A673 (cell line): ENCODE data around the gene LIMK1. TPM values are rescaled to one million over a fixed set of nuclear protein-coding genes. Genes with fewer than 3 reads are reported as not detected.

Experiments
- BruUV-seq: library from RNA; stranded (reverse); fragments of 400-500 nt; replicated peaks from 2 replicates; lab custom pipeline; 2021; lab: Mats Ljungman, UMichigan
- CTCF ChIA-PET: fragments of 300-600 bp; sonication (Branson Sonifier 250); formaldehyde crosslinking; loops from one replicate; lab custom pipeline; 2022; ENCODE audit warnings: antibody characterized with exemption; lab: Charles Lee
- POLR2A ChIA-PET: fragments of 300-600 bp; sonication (Branson Sonifier 250); formaldehyde crosslinking; loops from one replicate; lab custom pipeline; 2022; ENCODE audit warnings: antibody characterized with exemption; ENCODE audit not compliant: low non-redundant PET; lab: Charles Lee
- DNase-seq: peaks from one replicate; pipeline ENCODE4 v3.0.0-alpha.2; 2015; ENCODE audit warnings: low spot score
- H3K27ac ChIP-seq: fragments of 200-600 bp; sonication (generic); 2 replicates; pipeline ENCODE4 v1.5.1; 2016; ENCODE audit warnings: mixed run types, low read depth, mild to moderate bottlenecking, mixed read lengths, antibody characterized with exemption, low read length; ENCODE audit not compliant: poor library complexity, severe bottlenecking
- H3K27me3 ChIP-seq: fragments of 200-600 bp; sonication (generic); replicated peaks from 2 replicates; pipeline ENCODE4 v1.6.1; 2017; ENCODE audit warnings: mixed run types, low read depth, mild to moderate bottlenecking, mixed read lengths, antibody characterized with exemption, low read length; ENCODE audit not compliant: insufficient read depth, poor library complexity
- H3K36me3 ChIP-seq: fragments of 200-600 bp; sonication (generic); 2 replicates; pipeline ENCODE4 v1.6.1; 2016; ENCODE audit warnings: mixed run types, mild to moderate bottlenecking, mixed read lengths, antibody characterized with exemption, low read length; ENCODE audit not compliant: insufficient read depth, poor library complexity, severe bottlenecking
- H3K4me1 ChIP-seq: fragments of 200-600 bp; sonication (generic); 2 replicates; pipeline ENCODE4 v1.6.1; 2017; ENCODE audit warnings: mixed run types, mild to moderate bottlenecking, mixed read lengths, antibody characterized with exemption, low read length; ENCODE audit not compliant: insufficient read depth, poor library complexity, severe bottlenecking
- H3K4me3 ChIP-seq: fragments of 200-600 bp; sonication (generic); 2 replicates; pipeline ENCODE4 v1.5.1; 2016; ENCODE audit warnings: low read depth, mixed run types, mild to moderate bottlenecking, mixed read lengths, low read length; ENCODE audit not compliant: poor library complexity, severe bottlenecking
- H3K9me3 ChIP-seq: fragments of 200-600 bp; sonication (generic); 2 replicates; pipeline ENCODE4 v1.6.1; 2016; ENCODE audit warnings: mixed run types, low read depth, mild to moderate bottlenecking, mixed read lengths, antibody characterized with exemption, low read length; ENCODE audit not compliant: poor library complexity, severe bottlenecking
- EZH2 ChIP-seq: fragments of 200-600 bp; sonication (generic); IDR thresholded peaks from 2 replicates; pipeline ENCODE4 v1.6.1; 2017; ENCODE audit warnings: borderline replicate concordance, low read depth, mild to moderate bottlenecking, mixed read lengths, antibody characterized with exemption, low read length; ENCODE audit not compliant: poor library complexity, severe bottlenecking
- intact Hi-C: fragments of 100-400 bp; cut with micrococcal nuclease; formaldehyde crosslinking; loops from one replicate; pipeline ENCODE4 v1.10.0; 2022; ENCODE audit not compliant: unreplicated experiment
- total RNA-seq: library from RNA; stranded (reverse); gene quantifications from 2 replicates; pipeline ENCODE4 v1.2.3, GENCODE V29; 2021
- TF ChIP-seq, protein P1 (sequence below): fragments of 300-800, 200-600 bp; sonication (generic); conservative IDR thresholded peaks from 2 replicates; pipeline ENCODE4 v1.5.1; 2017; ENCODE audit warnings: low read depth, mild to moderate bottlenecking, antibody characterized with exemption, low read length, moderate library complexity, mixed read lengths

LIMK1 gene
- total RNA-seq, 1 experiment from 2014 or later, result 59.3 TPM

DNA sequence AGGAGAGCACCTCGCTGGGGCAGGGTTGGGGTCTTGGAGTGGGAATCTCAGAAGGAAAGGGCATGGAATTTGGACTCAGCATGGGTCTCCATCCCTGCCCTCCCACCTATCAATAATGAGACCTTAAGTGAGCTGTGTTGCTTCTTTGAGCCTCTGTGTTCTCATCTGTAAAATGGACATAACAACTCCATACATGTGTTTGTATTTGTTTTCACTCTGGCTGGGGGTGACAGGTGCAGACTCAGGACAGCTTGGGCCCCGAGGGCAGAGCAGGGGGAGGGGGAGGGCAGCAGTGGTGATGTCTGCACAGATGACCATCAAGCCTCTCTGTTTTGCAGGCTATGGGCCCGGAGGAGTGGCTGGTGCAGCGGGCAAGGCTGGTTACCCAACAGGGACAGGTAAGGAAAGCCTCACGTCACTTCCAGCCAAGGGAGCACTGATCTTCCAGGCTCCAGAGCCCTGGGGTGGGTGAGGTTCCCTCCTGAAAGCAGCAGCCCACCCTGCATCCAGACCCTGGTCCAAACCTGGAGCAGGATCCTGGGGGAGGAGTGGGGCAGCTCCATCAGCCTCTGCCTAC lies 35.7 kb upstream of the LIMK1 start:
- Histone ChIP-seq H3K4me3 (no peak overlapping the region), H3K9me3 (no peaks in the 10 kb centered on the region), H3K36me3 (no peaks in the 10 kb centered on the region), H3K4me1 (peaks cover 23% of the 10 kb centered on the region), H3K27ac (no peak overlapping the region), H3K27me3 (no peaks in the 10 kb centered on the region)
- CTCF ChIA-PET, result no interaction called here
- POLR2A ChIA-PET, result no interaction called here
- no TSS peak for BruUV-seq
- no peak for TF ChIP-seq EZH2
- TF ChIP-seq, protein P1, sequence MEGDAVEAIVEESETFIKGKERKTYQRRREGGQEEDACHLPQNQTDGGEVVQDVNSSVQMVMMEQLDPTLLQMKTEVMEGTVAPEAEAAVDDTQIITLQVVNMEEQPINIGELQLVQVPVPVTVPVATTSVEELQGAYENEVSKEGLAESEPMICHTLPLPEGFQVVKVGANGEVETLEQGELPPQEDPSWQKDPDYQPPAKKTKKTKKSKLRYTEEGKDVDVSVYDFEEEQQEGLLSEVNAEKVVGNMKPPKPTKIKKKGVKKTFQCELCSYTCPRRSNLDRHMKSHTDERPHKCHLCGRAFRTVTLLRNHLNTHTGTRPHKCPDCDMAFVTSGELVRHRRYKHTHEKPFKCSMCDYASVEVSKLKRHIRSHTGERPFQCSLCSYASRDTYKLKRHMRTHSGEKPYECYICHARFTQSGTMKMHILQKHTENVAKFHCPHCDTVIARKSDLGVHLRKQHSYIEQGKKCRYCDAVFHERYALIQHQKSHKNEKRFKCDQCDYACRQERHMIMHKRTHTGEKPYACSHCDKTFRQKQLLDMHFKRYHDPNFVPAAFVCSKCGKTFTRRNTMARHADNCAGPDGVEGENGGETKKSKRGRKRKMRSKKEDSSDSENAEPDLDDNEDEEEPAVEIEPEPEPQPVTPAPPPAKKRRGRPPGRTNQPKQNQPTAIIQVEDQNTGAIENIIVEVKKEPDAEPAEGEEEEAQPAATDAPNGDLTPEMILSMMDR, result no peak
- DNase-seq, result no peak
- intact Hi-C loops, result no loop called here

DNA sequence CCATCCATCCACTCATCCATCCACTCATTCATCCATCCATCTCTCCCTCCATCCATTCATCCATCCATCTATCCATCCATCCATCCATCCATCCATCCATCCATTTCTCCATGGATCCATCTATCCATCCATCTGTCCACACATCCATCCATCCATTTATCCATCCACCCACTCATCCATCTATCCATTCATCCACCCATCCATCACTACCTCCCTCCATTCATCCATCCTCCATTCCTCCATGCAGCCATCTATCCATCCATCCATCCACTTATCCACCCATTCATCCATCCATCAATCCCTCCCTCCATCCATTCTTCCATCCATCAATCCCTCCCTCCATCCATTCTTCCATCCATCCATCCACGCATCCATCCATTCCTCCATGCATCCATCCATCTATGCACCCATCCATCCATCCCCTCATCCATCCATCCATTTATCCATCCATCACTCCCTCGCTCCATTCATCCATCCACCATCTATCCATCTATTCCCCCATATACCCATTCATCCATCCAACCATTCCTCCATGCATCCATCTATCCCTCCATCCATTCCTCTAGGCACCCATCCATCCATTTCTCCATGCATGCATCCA lies 34.5 kb upstream of the LIMK1 start:
- BruUV-seq, result no TSS peak
- no peak for TF ChIP-seq EZH2
- TF ChIP-seq, protein P1, result no peak
- Histone ChIP-seq H3K9me3 (no peaks in the 10 kb centered on the region), H3K36me3 (no peaks in the 10 kb centered on the region), H3K4me1 (peaks cover 10% of the 10 kb centered on the region), H3K27me3 (no peaks in the 10 kb centered on the region), H3K4me3 (no peak overlapping the region), H3K27ac (no peak overlapping the region)
- no peak for DNase-seq
- POLR2A ChIA-PET, result no interaction called here
- CTCF ChIA-PET, result no interaction called here
- intact Hi-C loops, result no loop called here

DNA sequence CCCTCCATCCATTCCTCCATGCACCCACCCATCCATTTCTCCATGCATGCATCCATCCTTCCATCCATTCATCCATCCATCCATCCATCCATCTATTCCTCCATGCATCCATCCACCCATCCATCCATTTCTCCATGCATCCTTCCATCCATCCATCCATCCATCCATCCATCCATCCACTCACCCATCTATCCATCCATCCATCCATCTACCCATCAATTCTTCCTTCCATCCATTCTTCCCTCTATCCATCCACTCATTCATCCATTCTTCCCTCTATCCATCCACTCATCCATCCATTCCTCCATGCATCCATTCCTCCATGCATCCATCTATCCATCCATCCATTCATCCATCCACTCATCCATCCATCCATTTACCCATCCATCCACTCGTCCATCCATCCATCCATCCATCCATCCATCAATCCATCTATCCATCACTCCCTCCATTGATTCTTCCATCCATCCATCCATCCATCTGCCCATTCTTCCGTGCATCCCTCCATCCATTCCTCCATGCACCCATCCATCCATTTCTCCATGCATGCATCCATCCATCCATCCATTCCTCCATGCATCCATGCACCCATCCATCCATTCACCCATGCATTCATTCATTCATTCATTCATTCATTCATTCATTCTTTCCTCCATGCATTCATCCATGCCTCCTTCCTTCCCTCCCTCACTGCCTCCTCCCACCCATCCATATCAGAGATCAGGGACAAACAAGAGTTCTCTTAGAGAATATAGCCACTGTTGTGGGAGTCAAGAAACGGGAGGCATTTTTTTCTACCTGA lies 33.4 kb upstream of the LIMK1 start:
- Histone ChIP-seq H3K4me3 (no peak overlapping the region), H3K27ac (no peak overlapping the region), H3K36me3 (no peaks in the 10 kb centered on the region), H3K27me3 (no peaks in the 10 kb centered on the region), H3K9me3 (no peaks in the 10 kb centered on the region), H3K4me1 (no peaks in the 10 kb centered on the region)
- ChIA-PET POLR2A (no interaction called here), CTCF (no interaction called here)
- intact Hi-C loops, result no loop called here
- TF ChIP-seq, protein P1, result no peak
- TF ChIP-seq EZH2, result no peak
- TSS peak; percentile 30 for BruUV-seq
- DNase-seq, result no peak
